ENCODE measurements around the gene MTUS2. TPM values are rescaled to one million over a fixed set of nuclear protein-coding genes. Genes with fewer than 3 reads are reported as not detected.

MTUS2 gene
- total and polyA plus RNA-seq, 2 donors (not counting 3 experiments of a cell fraction or from before 2014, with no cell fraction given) = not detected

DNA sequence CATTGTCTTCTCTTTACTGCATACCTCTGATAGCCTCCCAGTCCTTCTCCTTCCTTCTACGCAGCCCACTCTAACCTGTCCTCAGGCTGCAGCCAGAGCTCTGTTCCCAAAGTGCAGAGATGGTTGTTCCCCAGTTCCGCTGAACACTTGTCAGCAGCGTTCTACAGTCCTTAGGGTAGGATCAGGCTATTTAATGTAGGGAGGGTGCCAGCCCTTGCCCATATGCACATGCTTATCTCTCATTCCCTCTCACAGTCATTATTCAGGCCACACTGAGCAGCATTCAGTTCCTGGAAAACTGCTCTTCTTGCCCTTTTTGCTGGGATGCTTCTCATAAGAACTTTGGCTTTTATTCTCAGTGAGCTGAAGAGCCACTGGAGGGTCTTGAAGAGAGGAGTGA, 180.7 kb downstream of the MTUS2 start:
- Histone ChIP-seq H3K4me1 (ENCODE audit: control insufficient read depth, extremely low read depth, insufficient read depth, low read length) (no peaks in the 10 kb centered on the region), H4K20me1 (replicated peaks; ENCODE audit: control insufficient read depth, extremely low read depth, insufficient read depth, low read length) (no peaks in the 10 kb centered on the region), H2AFZ (ENCODE audit: low read depth, low read length) (no peak overlapping the region), H3K27ac (ENCODE audit: insufficient read depth, low read depth, low read length) (no peak overlapping the region), H3K27me3 (ENCODE audit: control insufficient read depth in 2 of 2, insufficient read depth in 2 of 2, low read length in 2 of 2) (no peaks in the 10 kb centered on the region), H3K36me3 (ENCODE audit: control insufficient read depth in 2 of 2, extremely low read depth in 1 of 2, insufficient read depth in 2 of 2, low read length in 2 of 2) (no peaks in the 10 kb centered on the region), H3K9ac (replicated peaks; ENCODE audit: extremely low read depth, insufficient read depth, low read length) (no peak overlapping the region), H3K4me3 (replicated peaks in 1 of 3; ENCODE audit: insufficient read depth in 1 of 3, low read depth in 1 of 3, low read length in 3 of 3) (no peak overlapping the region), H3K79me2 (ENCODE audit: control insufficient read depth, insufficient read depth, low read length) (no peaks in the 10 kb centered on the region), H3K4me2 (ENCODE audit: insufficient read depth, low read length) (no peak overlapping the region), H3K9me3 (replicated peaks; ENCODE audit: control insufficient read depth, insufficient read depth, low read length) (no peaks in the 10 kb centered on the region), H3K9me1 (replicated peaks; ENCODE audit: control insufficient read depth, extremely low read depth, insufficient read depth, low read length) (no peaks in the 10 kb centered on the region)
- dilution Hi-C loops (cut with MboI; ENCODE audit: extremely low pct_ligation_motif_present, low sequenced_read_pairs) (no loop called here), intact Hi-C loops (cut with micrococcal nuclease) (no loop called here)
- CTCF ChIA-PET = no interaction called here
- POLR2A ChIA-PET = no interaction called here
- no peak for FAIRE-seq
- TF ChIP-seq, protein P1, sequence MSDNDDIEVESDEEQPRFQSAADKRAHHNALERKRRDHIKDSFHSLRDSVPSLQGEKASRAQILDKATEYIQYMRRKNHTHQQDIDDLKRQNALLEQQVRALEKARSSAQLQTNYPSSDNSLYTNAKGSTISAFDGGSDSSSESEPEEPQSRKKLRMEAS (IDR thresholded peaks at IDR 0.05; ENCODE audit: insufficient read depth, insufficient read length) = no peak
- TF ChIP-seq EZH2 (IDR thresholded peaks at IDR 0.05; ENCODE audit: borderline replicate concordance, low read depth, low read length, severe bottlenecking) = no peak
- TF ChIP-seq GATA2 (IDR thresholded peaks at IDR 0.05; ENCODE audit: insufficient read depth, insufficient read length, low read depth, low read length) = no peak
- no peak for TF ChIP-seq POLR2AphosphoS5 (IDR thresholded peaks at IDR 0.05; ENCODE audit: insufficient read depth, low read depth, low read length)
- TF ChIP-seq MYC (IDR thresholded peaks at IDR 0.05; ENCODE audit: low read depth, low read length) = no peak
- TF ChIP-seq, protein P2, sequence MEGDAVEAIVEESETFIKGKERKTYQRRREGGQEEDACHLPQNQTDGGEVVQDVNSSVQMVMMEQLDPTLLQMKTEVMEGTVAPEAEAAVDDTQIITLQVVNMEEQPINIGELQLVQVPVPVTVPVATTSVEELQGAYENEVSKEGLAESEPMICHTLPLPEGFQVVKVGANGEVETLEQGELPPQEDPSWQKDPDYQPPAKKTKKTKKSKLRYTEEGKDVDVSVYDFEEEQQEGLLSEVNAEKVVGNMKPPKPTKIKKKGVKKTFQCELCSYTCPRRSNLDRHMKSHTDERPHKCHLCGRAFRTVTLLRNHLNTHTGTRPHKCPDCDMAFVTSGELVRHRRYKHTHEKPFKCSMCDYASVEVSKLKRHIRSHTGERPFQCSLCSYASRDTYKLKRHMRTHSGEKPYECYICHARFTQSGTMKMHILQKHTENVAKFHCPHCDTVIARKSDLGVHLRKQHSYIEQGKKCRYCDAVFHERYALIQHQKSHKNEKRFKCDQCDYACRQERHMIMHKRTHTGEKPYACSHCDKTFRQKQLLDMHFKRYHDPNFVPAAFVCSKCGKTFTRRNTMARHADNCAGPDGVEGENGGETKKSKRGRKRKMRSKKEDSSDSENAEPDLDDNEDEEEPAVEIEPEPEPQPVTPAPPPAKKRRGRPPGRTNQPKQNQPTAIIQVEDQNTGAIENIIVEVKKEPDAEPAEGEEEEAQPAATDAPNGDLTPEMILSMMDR (IDR thresholded peaks at IDR 0.05; ENCODE audit: extremely low read depth in 1 of 2, insufficient read depth in 1 of 2, low read depth in 1 of 2, low read length in 2 of 2) = no peak
- TF ChIP-seq FOS (IDR thresholded peaks at IDR 0.05; ENCODE audit: borderline replicate concordance, insufficient read depth, low read length) = no peak
- no peak for TF ChIP-seq POLR2A (IDR thresholded peaks at IDR 0.05; ENCODE audit: low read depth, low read length)
- TF ChIP-seq JUN (IDR thresholded peaks at IDR 0.05; ENCODE audit: borderline replicate concordance, insufficient read depth, insufficient read length, low read depth) = no peak
- DNase-seq (ENCODE audit: low read depth, low spot score) = no peak
- no TSS peak for BruUV-seq (replicated peaks)
